OCI-LY1 (cell line): ENCODE results near the gene IQGAP3.

Source experiments
- CTCF ChIP-seq: fragments of 200-600 bp; sonication (generic), shearing (Covaris generic); IDR thresholded peaks from 2 replicates; pipeline ENCODE4 v1.5.1; 2017; ENCODE audit warnings: mild to moderate bottlenecking, antibody characterized with exemption, low read length, moderate library complexity, mixed read lengths
- EZH2 ChIP-seq: fragments of 200-600 bp; sonication (generic), shearing (Covaris generic); IDR thresholded peaks from 2 replicates; pipeline ENCODE4 v1.8.0; 2017; ENCODE audit warnings: borderline replicate concordance, mixed run types, mild to moderate bottlenecking, antibody characterized with exemption, low read length, moderate library complexity, mixed read lengths

- TF ChIP-seq CTCF (no peak), EZH2 (no peak)
Observed at GRCh38 chr1:156593661-156593989, 21.3 kb upstream of the IQGAP3 start.
